Activated CD4-positive, alpha-beta T cell treated with anti-CD3 and anti-CD28 coated beads, Interleukin-2, Interleukin-6, amounts not matched to agents 100 ng/mL and 50 ng/mL, durations not matched to agents 16 hours and 8 hours (primary cell): ENCODE results near the gene MED13L.
A peak's percentile ranks its signal among the peaks of the same experiment; 100 is the strongest.

Source experiments
- DNase-seq: peaks from one replicate; pipeline ENCODE4 v3.0.0-alpha.2; 2020

Gene MED13L

GRCh38 chr12:116277467-116278278, at the start of gene MED13L:
MED13L (minus strand) TSS chr12:116277693; CDS start chr12:116277131, 562 bp downstream.
- peak; percentile 93 for DNase-seq

GRCh38 chr12:116325336-116325664, 47.8 kb upstream of the MED13L start:
- DNase-seq, result peak; percentile 62

- no peak for DNase-seq
Measured at GRCh38 chr12:116324654-116325335, 47.3 kb upstream of the MED13L start.

GRCh38 chr12:116323406-116324386, 46.2 kb upstream of the MED13L start:
- peak; percentile 31 for DNase-seq

- no peak for DNase-seq
Measured at GRCh38 chr12:116321913-116322312, 44.4 kb upstream of the MED13L start.

GRCh38 chr12:116320791-116321217, 43.3 kb upstream of the MED13L start:
- no peak for DNase-seq

- DNase-seq, result peak; percentile 73
Measured at GRCh38 chr12:116319898-116320621, 42.6 kb upstream of the MED13L start.

GRCh38 chr12:116319233-116319897, 41.9 kb upstream of the MED13L start:
- no peak for DNase-seq

- no peak for DNase-seq
Measured at GRCh38 chr12:116318576-116319232, 41.2 kb upstream of the MED13L start.

- DNase-seq, result no peak
Measured at GRCh38 chr12:116317986-116318575, 40.6 kb upstream of the MED13L start.

GRCh38 chr12:116317139-116317538, 39.6 kb upstream of the MED13L start:
- no peak for DNase-seq

- no peak for DNase-seq
Measured at GRCh38 chr12:116314477-116314876, 37.0 kb upstream of the MED13L start.

GRCh38 chr12:116313194-116313927, 35.9 kb upstream of the MED13L start:
- DNase-seq, result no peak

- DNase-seq, result no peak
Measured at GRCh38 chr12:116310082-116310481, 32.6 kb upstream of the MED13L start.

- no peak for DNase-seq
Measured at GRCh38 chr12:116309343-116309742, 31.9 kb upstream of the MED13L start.

- no peak for DNase-seq
Measured at GRCh38 chr12:116308647-116309046, 31.2 kb upstream of the MED13L start.

GRCh38 chr12:116306968-116307367, 29.5 kb upstream of the MED13L start:
- DNase-seq, result no peak

GRCh38 chr12:116306506-116306905, 29.0 kb upstream of the MED13L start:
- no peak for DNase-seq

- DNase-seq, result no peak
Measured at GRCh38 chr12:116304621-116305020, 27.1 kb upstream of the MED13L start.

GRCh38 chr12:116303929-116304328, 26.4 kb upstream of the MED13L start:
- no peak for DNase-seq
